ENCODE measurements around the gene PCSK4.
"Not testable (repeated sequence)": the region's sequence is repeated elsewhere in the genome, so short reads cannot be mapped to it uniquely, and the experiment has no call there.

PCSK4 gene

GRCh38 chr19:1478934-1479707 lies 11.0 kb downstream of the PCSK4 start, which contains the start of gene C19orf25:
C19orf25 (minus strand) TSS chr19:1479215; CDS start chr19:1478903, 312 bp downstream.
- peak; percentile 96 for ATAC-seq
- TF ChIP-seq ZNF8 (CRISPR knock-in tag; IDR thresholded peaks at IDR 0.05): no peak
- TF ChIP-seq ARNTL (CRISPR knock-in tag; IDR thresholded peaks at IDR 0.05; ENCODE audit: borderline replicate concordance, low read depth): no peak
- peak; percentile 6; the same call in 1 of the 2 replicates for TF ChIP-seq ZNF70 (CRISPR knock-in tag; IDR thresholded peaks at IDR 0.05)
- no peak for TF ChIP-seq BACH2 (CRISPR knock-in tag; IDR thresholded peaks at IDR 0.05; ENCODE audit: borderline replicate concordance)
- TF ChIP-seq ZFP3 (CRISPR knock-in tag; IDR thresholded peaks at IDR 0.05): peak; percentile 100

- not testable (repeated sequence) for ATAC-seq
Observed at GRCh38 chr19:1477056-1477455, 13.1 kb downstream of the PCSK4 start.

- ATAC-seq: no peak
- no peak for TF ChIP-seq ARNTL (CRISPR knock-in tag; IDR thresholded peaks at IDR 0.05; ENCODE audit: borderline replicate concordance, low read depth)
- TF ChIP-seq, protein P1, sequence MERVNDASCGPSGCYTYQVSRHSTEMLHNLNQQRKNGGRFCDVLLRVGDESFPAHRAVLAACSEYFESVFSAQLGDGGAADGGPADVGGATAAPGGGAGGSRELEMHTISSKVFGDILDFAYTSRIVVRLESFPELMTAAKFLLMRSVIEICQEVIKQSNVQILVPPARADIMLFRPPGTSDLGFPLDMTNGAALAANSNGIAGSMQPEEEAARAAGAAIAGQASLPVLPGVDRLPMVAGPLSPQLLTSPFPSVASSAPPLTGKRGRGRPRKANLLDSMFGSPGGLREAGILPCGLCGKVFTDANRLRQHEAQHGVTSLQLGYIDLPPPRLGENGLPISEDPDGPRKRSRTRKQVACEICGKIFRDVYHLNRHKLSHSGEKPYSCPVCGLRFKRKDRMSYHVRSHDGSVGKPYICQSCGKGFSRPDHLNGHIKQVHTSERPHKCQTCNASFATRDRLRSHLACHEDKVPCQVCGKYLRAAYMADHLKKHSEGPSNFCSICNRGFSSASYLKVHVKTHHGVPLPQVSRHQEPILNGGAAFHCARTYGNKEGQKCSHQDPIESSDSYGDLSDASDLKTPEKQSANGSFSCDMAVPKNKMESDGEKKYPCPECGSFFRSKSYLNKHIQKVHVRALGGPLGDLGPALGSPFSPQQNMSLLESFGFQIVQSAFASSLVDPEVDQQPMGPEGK (CRISPR knock-in tag; IDR thresholded peaks at IDR 0.05; ENCODE audit: borderline replicate concordance): no peak
- no peak for TF ChIP-seq ESRRG (CRISPR knock-in tag; IDR thresholded peaks at IDR 0.05)
- no peak for TF ChIP-seq PPARA (CRISPR knock-in tag; IDR thresholded peaks at IDR 0.05; ENCODE audit: borderline replicate concordance)
- no peak for TF ChIP-seq RARB (CRISPR knock-in tag; IDR thresholded peaks at IDR 0.05)
- no peak for TF ChIP-seq GLIS3 (CRISPR knock-in tag; IDR thresholded peaks at IDR 0.05)
- TF ChIP-seq ISL1 (CRISPR knock-in tag; IDR thresholded peaks at IDR 0.05): no peak
- TF ChIP-seq ZFP30 (CRISPR knock-in tag; IDR thresholded peaks at IDR 0.05): no peak
- no peak for TF ChIP-seq TCF4 (CRISPR knock-in tag; IDR thresholded peaks at IDR 0.05; ENCODE audit: borderline replicate concordance)
- TF ChIP-seq TSHZ2 (CRISPR knock-in tag; IDR thresholded peaks at IDR 0.05): no peak
- TF ChIP-seq ZNF8 (CRISPR knock-in tag; IDR thresholded peaks at IDR 0.05): no peak
- no peak for TF ChIP-seq ZC3H10 (CRISPR knock-in tag; IDR thresholded peaks at IDR 0.05)
- no peak for TF ChIP-seq OSR1 (CRISPR knock-in tag; IDR thresholded peaks at IDR 0.05)
- TF ChIP-seq CSRNP3 (CRISPR knock-in tag; IDR thresholded peaks at IDR 0.05): no peak
- TF ChIP-seq, protein P2, sequence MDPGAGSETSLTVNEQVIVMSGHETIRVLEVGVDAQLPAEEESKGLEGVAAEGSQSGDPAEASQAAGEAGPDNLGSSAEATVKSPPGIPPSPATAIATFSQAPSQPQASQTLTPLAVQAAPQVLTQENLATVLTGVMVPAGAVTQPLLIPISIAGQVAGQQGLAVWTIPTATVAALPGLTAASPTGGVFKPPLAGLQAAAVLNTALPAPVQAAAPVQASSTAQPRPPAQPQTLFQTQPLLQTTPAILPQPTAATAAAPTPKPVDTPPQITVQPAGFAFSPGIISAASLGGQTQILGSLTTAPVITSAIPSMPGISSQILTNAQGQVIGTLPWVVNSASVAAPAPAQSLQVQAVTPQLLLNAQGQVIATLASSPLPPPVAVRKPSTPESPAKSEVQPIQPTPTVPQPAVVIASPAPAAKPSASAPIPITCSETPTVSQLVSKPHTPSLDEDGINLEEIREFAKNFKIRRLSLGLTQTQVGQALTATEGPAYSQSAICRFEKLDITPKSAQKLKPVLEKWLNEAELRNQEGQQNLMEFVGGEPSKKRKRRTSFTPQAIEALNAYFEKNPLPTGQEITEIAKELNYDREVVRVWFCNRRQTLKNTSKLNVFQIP (CRISPR knock-in tag; IDR thresholded peaks at IDR 0.05; ENCODE audit: borderline replicate concordance, low read depth): no peak
Observed at GRCh38 chr19:1475751-1476437, 14.3 kb downstream of the PCSK4 start.

- no peak for ATAC-seq
- TF ChIP-seq ZFP3 (CRISPR knock-in tag; IDR thresholded peaks at IDR 0.05) (no peak), ZNF70 (CRISPR knock-in tag; IDR thresholded peaks at IDR 0.05) (no peak), ZNF8 (CRISPR knock-in tag; IDR thresholded peaks at IDR 0.05) (no peak), RARB (CRISPR knock-in tag; IDR thresholded peaks at IDR 0.05) (no peak), TCF4 (CRISPR knock-in tag; IDR thresholded peaks at IDR 0.05; ENCODE audit: borderline replicate concordance) (no peak), BACH2 (CRISPR knock-in tag; IDR thresholded peaks at IDR 0.05; ENCODE audit: borderline replicate concordance) (no peak), CSRNP3 (CRISPR knock-in tag; IDR thresholded peaks at IDR 0.05) (no peak), CSDC2 (CRISPR knock-in tag; IDR thresholded peaks at IDR 0.05) (no peak), TOX (CRISPR knock-in tag; IDR thresholded peaks at IDR 0.05; ENCODE audit: borderline replicate concordance) (no peak)
Observed at GRCh38 chr19:1474765-1475351, 15.3 kb downstream of the PCSK4 start.

Data from SK-N-SH treated with all-trans-retinoic acid at 6 μM for 48 hours (cell line).